ENCODE data around the gene SDSL. TPM values are rescaled to one million over a fixed set of nuclear protein-coding genes. Genes with fewer than 3 reads are reported as not detected.
A peak's percentile ranks its signal among the peaks of the same experiment; 100 is the strongest.

The SDSL gene
- total RNA-seq, 2 donors from 2014 or later = 1.1 to 5.5 TPM

DNA sequence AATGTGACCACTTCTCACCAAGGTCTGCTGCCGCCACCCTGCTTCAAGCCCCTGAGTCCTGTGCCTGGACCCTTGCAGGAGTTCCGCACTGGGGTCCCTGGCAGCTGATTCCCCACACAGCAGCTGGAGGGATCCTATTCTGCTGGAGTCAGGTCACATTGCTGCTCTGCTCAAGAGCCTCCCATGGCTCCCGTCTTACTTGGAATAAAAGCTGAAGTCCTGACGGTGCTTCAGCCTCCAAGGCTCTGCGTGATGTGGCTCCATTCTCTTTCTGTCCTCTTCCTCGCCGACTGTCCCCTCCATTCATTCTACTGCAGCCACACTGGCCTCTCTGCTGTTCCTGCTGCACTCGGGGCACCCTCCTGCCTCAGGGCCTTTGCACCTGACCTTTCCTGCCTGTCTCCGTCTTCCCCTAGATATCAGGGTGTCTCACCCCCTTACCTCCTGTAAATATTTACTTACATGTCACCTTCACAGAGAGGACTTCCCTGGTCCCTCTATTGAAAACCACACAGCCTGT is 7.6 kb upstream of the SDSL start:
- intact Hi-C loops (cut with DNase I) = no loop called here
- DNase-seq (ENCODE audit: low spot score) = peak; percentile 6

DNA sequence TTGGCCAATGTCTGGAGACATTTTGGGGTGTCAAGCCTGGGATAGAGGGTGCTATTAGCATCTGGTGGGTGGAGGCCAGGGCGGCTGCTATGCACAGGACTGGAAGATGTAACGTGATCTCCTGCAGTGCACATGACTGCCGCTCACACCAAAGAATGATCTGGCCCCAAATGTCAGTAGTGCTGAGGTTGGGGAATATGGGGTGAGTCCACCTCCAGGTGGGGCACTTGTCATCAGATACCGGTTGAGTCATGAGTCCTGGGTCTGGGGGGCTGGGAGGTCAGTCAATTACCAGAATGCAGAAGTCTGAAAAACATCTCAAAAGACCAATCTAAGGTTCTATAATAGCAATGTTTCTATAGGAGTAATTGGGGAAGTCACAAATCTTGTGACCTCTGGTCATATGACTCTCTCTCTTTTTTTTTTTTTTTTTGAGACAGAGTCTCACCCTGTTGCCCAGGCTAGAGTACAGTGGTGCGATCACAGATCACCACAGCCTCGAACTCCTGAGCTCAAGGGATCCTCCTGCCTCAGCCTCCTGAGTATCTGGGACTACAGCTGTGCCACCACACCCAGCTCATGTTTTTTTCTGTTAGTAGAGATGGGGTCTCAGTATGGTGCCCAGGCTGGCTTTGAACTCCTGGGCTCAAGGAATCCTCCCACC is 6.0 kb upstream of the SDSL start:
- peak; percentile 82 for DNase-seq (ENCODE audit: low spot score)
- intact Hi-C loops (cut with DNase I) = no loop called here

DNA sequence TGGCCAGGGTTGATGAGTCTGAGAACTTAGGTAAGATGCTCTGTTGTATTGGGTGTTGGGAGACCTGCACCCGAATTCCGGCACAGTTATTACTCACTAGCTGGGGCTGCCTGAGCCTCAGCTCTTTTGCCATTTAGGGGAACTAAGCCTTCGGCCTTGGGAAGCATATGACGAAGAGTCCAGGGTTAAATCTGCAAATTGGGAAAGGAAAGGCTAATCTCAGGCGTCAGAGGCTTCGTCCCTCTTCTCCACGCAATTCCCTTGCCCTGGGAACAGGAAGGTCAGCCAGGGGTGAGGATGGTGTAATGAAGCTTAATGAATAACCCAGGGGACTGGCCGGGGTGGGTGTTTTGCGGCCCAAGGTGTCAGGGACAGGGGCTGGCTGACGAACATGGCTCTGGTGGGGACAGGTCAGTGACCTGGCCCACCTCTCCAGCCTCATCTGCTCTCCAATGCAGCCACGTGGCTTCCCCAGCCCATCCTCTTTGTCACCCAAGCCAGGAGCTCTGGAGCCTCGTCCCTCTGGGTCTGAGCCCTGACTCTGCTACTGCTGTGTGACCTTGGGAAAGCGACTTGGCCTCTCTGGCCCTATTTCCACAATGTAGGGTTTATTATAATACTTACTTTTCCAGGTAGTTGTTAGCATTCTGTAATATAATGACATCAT is 3.8 kb upstream of the SDSL start:
- intact Hi-C loops (cut with DNase I) = no loop called here

DNA sequence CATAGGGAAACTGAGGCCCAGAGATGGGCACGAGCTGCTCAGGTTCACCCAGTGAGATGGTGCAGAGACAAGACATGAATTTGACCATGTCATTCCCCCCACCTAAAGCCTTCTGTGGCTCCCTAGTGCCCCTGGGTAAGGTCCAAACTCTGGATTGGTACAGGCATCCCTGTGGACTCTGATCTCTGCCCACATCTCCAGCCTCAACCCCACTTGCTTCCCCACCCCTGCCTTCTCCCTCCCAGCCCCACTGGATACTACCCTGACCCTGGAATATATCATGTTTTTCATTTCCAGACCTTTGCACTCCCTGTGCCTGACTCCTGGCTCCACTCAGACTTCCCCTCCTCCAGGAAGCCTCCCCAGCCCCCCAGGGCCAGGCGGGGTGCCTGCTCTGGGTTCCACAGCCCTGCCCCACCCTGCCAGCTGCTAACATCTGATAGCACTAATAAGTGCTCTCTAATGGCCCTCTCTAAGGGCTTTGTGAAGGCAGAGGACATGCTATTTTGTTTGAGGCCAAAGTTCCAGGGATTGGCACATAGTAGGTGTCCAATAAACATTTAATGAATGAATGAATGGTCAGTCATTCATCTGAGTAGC is 1.1 kb upstream of the SDSL start:
- DNase-seq (ENCODE audit: low spot score) = peak; percentile 12
- intact Hi-C loops (cut with DNase I) = loop anchor here (5.0 to 10.0 kb wide), 3 partner anchors 106 to 229 kb away; no protein-coding TSS in a partner anchor

More for the DNA sequence above, 3.8 kb upstream of the SDSL start:
- DNase-seq (ENCODE audit: low spot score) = peak; percentile 88

DNA sequence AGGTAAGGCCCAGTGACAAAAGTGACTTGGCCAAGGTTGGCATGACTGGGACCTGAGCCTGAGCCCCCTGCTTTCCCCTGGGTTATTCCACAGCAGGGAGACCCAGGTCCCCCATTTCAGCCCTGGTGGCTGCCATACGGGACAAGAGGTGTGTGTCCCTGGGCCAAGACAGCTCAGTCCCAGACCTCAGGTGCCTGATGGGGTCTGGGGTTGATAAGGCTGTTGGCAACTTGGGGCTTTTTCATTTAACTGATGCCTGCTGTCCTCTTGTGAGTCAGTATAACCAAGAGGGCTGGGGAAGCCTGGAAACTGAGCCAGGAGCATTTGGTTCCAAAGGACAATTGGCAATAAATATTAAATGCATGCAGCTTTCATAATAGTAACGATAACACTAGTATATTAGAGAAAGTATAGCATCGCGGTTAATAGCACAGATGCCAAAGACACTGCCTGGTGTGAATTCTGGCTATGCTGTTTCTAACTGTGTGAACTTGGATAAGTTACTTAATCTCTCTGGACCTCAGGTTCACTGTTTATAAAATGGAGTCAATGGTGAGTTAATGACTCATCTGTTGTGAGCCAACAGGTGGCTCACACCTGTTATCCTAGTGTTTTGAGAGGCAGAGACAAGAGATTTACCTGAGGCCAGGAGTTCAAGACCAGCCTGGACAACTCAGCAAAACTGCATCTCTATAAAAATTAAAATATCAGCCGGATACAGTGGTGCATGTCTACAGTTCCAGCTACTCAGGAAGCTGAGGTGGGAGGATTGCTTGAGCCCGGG is 898 bp downstream of the SDSL start:
- DNase-seq (ENCODE audit: low spot score) = no peak

DNA sequence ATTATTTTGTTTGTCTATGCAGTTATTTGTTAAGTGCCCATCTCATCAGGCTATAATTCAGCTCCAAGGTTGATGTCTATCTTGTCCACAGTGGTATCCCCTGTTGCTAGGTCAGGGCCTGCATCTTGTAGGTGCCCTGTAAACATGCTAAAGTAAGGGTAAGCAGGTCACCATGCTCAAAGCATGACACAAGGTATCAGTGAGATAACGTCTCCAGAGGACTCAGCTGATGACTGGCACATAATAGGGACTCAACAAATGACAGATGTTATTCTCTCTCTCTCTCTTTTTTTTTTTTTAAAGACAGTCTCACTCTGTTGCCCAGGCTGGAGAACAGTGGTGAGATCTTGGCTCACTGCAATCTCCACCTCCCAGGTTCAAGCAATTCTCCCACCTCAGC is 2.3 kb downstream of the SDSL start:
- intact Hi-C loops (cut with DNase I) = loop anchor here (5.0 to 10.0 kb wide), 3 partner anchors 110 to 232 kb away; no protein-coding TSS in a partner anchor
- DNase-seq (ENCODE audit: low spot score) = no peak

More for the DNA sequence above, 898 bp downstream of the SDSL start:
- intact Hi-C loops (cut with DNase I) = loop anchor here (5.0 to 10.0 kb wide), 3 partner anchors 108 to 231 kb away; no protein-coding TSS in a partner anchor

DNA sequence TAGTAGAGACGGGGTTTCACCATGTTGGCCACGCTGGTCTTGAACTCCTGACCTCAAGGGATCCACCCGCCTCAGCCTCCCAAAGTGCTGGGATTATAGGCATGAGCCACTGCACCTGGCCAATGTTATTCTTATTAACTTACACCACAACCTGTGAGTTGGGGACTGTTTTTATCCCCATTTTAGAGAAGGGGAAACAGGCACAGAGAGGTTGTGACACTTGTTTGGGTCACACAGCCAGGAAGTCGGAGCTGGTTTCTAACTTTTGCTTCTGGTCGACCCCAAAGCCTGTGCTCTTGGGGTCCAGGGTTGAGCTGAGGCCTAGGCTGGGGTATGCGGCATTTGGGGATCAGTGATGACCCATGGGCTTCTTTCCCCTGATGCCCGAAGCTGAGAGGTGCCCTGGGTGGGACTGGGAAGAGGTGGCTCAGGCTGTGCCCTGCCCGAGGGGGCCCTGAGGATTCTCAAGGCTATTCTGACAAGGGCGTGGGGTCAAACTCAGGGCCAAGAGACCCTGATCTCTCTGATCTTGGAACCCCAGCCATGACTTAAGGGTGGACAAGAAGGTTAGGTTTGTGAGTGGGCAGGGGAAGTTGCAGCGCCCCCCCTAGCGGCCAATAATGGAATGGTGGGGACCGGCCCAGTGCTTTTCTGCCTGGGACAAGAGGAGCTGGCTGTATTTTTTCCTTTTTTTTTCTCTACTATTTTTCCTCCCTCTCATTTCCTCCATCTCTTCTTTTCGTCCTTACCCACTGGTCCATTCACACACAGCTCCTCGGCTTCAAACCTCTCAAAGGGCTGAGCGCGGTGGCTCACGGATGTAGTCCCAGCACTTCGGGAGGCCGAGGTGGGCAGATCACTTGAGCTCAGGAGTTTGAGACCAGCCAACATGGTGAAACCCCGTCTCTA is 3.0 kb downstream of the SDSL start:
- peak; percentile 89 for DNase-seq (ENCODE audit: low spot score)
- intact Hi-C loops (cut with DNase I) = loop anchor here (5.0 to 10.0 kb wide), 3 partner anchors 110 to 233 kb away; no protein-coding TSS in a partner anchor

DNA sequence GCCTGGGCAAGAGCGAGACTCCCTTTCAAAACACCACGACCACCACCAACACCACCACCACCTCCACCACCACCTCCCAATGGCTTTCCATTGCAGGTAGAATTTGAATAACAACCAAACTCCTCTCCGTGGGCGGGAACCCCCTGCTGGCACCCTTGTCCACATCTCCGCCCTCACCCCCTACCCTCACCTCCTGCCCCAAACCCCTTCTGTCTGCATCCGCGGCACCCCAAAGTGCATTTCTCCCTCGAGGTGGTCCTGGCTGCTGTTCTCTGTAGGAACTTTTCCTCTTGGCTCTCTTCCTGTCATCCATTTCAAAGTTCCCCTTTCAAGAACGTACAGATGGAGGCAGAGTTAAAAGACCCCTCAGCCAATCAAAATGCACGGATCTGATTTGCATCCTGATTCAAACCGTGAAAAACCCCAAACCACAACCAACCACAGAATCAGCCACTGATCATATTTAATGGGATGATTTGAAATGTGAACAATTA is 3.8 kb downstream of the SDSL start:
- intact Hi-C loops (cut with DNase I) = loop anchor here (10.0 kb wide), 2 partner anchors 111 to 231 kb away; no protein-coding TSS in a partner anchor
- DNase-seq (ENCODE audit: low spot score) = peak; percentile 62

DNA sequence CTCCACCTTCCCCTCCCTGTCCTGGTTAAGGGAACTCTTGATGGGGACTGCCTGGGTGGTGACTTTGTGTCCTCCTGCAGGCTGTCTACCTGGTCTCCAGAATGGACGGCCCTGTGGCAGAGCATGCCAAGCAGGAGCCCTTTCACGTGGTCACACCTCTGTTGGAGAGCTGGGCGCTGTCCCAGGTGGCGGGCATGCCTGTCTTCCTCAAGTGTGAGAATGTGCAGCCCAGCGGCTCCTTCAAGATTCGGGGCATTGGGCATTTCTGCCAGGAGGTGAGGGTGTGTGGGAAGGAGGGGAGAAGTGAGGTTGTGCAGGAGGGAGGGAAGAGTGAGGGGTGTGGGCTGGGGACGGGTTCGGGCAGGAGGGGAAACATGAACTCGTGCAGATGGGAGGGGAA is 5.7 kb downstream of the SDSL start:
- intact Hi-C loops (cut with DNase I) = loop anchor here (10.0 kb wide), 2 partner anchors 113 to 233 kb away; no protein-coding TSS in a partner anchor
- DNase-seq (ENCODE audit: low spot score) = peak; percentile 64

DNA sequence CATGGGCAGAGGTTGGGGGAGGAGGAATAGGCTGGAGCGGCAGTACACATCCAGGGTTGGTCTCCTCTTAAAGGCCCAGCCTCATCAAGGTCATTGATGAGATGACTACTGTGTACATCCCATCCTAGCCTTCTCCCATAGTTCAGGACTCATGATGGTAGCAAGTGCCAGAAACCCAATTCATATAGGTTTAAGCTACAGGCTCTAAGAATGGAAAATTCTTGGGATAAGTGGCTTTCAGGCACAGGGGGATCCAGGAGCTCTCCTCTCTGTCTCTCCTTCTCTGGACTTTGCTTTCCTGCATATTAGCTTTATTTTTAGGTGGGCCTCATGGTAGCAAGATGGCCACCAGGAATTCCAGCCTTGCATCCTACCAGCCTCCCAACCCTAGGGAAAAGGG is 6.3 kb downstream of the SDSL start:
- intact Hi-C loops (cut with DNase I) = loop anchor here (10.0 kb wide), 2 partner anchors 114 to 234 kb away; no protein-coding TSS in a partner anchor
- DNase-seq (ENCODE audit: low spot score) = no peak

DNA sequence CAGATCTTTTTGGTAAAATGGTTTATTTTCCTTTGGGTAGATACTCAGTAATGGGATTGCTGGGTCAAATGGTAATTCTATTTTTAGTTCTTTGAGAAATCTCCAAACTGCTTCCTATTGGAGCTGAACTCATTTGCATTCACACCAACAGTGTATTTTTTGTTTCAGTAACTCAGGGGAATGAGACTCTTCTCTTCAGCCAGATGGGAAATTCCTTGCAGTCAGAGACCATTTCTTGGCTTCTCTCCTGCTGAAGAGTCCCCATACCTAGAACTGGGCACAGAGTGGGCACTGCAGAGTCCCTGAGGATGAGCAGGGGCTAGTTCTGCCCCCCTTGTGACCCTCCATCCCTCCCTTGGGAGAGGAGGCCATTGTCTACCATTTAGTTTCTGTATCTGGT is 10.8 kb downstream of the SDSL start:
- intact Hi-C loops (cut with DNase I) = no loop called here
- DNase-seq (ENCODE audit: low spot score) = peak; percentile 19

DNA sequence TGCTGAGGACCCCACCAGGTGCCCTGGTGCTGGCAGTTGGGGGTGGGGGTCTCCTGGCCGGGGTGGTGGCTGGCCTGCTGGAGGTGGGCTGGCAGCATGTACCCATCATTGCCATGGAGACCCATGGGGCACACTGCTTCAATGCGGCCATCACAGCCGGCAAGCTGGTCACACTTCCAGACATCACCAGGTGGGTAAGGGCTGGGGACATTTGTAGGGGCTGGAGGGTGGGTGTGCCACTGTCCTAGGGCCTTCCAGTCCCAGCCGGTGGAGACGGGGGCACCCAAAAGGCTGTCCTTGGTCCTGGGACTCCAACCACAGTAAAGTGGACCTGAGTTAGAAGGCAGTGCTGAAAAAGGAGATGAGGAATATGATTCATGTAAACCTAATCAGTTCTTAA is 13.2 kb downstream of the SDSL start:
- intact Hi-C loops (cut with DNase I) = loop anchor here in 1 of 2 donors (5.0 kb wide), 1 partner anchor 802 kb away; no protein-coding TSS in a partner anchor
- DNase-seq (ENCODE audit: low spot score) = peak; percentile 62

DNA sequence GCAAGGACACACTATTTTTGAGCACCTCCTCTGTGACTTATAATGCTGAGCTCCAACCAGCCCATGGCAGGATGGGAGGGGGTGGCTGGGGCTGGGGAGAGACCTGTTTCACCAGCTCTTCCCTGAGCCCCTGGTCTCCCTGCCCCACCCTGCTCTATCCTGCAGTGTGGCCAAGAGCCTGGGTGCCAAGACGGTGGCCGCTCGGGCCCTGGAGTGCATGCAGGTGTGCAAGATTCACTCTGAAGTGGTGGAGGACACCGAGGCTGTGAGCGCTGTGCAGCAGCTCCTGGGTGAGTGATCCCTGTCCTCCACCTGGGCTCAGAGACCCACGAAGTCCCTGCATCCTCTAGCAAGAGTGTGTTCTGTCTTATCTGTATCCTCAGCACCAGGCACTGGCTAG is 14.4 kb downstream of the SDSL start:
- peak; percentile 51 for DNase-seq (ENCODE audit: low spot score)
- intact Hi-C loops (cut with DNase I) = loop anchor here in 1 of 2 donors (5.0 kb wide), 1 partner anchor 801 kb away; no protein-coding TSS in a partner anchor

DNA sequence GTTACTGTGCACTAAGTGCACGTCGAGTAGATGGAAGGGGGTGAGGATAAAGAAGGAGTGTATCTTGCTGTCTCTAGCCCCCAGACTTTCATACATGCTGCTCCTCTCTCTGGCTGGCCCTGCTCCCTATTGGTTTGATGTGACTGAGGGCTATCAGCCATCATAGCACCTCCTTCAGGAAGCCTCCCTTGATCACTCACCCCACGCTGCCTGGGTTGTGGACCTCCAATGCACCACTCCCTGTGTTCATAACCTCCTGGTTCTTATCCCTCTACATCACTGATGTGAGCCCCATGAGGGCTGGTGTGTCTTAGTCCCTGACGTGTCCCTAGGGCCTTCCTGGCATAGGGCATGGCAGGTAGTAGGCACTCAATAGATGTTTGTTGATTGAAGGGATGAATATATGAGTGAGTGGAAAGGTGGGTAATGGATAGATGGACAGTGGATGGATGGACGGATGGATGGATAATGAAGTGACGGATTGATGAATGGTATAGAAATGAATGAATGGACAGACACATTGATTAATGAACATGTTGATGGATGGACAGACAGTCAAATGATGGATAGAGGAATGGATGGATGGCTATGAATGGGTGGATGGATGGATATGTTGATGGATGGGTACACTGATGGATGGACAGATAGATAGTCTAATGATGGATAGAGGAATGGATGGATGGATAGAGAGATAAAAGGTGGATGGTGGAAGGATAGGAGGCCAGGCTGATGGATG is 15.0 kb downstream of the SDSL start:
- peak; percentile 46 for DNase-seq (ENCODE audit: low spot score)
- intact Hi-C loops (cut with DNase I) = loop anchor here in 1 of 2 donors (5.0 kb wide), 1 partner anchor 800 kb away; no protein-coding TSS in a partner anchor

DNA sequence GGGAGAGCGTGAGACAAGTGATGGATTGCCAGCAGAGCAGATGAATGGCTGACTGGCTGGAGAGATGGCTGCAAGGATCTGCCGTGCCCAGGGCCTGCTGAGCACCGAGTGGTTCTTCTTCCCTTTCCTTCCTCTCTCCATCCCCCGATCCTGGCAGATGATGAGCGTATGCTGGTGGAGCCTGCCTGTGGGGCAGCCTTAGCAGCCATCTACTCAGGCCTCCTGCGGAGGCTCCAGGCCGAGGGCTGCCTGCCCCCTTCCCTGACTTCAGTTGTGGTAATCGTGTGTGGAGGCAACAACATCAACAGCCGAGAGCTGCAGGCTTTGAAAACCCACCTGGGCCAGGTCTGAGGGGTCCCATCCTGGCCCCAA is 15.5 kb downstream of the SDSL start:
- intact Hi-C loops (cut with DNase I) = loop anchor here in 1 of 2 donors (5.0 kb wide), 1 partner anchor 800 kb away; no protein-coding TSS in a partner anchor
- DNase-seq (ENCODE audit: low spot score) = peak; percentile 70

DNA sequence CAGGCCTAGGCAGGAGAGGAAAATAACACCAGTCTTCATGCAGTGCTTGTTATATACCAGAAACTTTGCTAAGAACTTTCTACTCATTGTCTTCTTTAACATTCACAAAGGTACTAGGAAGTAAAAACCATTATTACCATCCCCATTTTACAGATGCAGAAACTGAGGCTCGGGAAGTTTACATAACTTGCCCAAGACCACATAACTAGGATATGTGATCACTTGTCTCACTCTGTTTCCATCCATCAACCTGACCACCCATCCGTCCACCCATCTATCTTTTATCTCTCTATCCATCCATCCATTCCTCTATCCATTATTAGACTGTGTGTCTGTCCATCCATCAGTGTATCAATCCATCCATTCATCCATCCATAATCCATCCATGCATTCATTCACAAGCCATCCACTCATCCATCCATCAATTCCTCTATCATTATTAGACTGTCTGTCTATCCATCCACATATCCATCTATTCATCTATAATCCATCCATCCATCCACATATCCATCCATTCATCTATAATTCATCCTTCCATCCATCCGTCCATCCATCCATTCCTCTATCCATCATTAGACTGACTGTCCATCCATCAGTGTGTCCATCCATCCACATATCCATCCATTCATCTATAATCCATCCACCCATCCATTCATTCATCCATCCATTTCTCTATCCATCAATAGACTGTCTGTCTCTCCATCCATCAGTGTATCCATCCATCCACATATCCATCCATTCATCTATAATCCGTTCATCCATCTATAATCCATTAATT is 16.5 kb downstream of the SDSL start:
- intact Hi-C loops (cut with DNase I) = loop anchor here in 1 of 2 donors (5.0 kb wide), 1 partner anchor 799 kb away; no protein-coding TSS in a partner anchor
- DNase-seq (ENCODE audit: low spot score) = no peak

Data from posterior vena cava (tissue), 2 donors.